DMS 273 (cell line): ENCODE data around the gene PRCC.
A peak's percentile ranks its signal among the peaks of the same experiment; 100 is the strongest.

Source experiments
- DNase-seq: peaks from one replicate; lab custom pipeline; 2025; ENCODE audit not compliant: unreplicated experiment; lab: John Stamatoyannopoulos, UW

PRCC gene, protein sequence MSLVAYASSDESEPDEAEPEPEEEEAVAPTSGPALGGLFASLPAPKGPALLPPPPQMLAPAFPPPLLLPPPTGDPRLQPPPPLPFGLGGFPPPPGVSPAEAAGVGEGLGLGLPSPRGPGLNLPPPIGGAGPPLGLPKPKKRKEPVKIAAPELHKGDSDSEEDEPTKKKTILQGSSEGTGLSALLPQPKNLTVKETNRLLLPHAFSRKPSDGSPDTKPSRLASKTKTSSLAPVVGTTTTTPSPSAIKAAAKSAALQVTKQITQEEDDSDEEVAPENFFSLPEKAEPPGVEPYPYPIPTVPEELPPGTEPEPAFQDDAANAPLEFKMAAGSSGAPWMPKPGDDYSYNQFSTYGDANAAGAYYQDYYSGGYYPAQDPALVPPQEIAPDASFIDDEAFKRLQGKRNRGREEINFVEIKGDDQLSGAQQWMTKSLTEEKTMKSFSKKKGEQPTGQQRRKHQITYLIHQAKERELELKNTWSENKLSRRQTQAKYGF

DNA sequence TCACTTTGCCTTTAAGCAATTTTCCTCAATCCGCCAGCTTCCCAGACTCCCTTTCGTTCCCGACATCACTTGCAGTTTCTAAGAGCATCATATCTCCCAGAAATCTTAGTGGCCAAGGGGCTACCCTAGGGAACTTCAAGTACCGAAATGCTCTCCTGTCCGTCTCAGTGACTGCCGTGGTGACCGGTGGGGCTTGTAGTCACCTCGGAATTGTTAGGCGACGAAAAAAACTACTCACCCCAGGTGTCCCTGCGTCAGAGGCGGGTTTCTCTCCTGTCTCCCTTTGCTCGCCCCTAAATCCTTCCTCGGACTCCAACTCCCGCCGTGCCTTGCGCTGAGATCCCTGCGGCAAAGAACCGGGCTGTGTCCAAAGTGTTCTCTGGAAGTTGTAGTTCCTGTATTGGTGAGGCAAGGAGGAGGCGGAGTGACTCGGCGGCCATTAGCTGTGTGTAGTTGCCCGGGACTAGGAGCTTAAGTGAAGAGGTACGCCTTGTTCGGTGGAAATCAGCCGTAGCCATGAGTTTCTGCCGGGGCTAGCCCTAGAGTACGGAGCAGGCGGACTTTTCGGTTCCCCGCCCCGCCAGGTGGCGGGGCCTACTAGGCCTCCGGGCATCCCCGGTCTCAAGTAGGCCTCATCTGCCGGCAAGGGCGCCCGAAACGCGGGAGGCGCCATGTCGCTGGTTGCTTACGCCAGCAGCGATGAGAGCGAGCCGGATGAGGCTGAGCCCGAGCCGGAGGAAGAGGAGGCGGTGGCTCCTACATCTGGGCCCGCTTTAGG lies at the start of gene PRCC:
Gene PRCC (plus strand): TSS at position 435 of the 778 bp plus-strand sequence. CDS start 237 bp downstream, at position 672.
- peak; percentile 100 for DNase-seq

DNA sequence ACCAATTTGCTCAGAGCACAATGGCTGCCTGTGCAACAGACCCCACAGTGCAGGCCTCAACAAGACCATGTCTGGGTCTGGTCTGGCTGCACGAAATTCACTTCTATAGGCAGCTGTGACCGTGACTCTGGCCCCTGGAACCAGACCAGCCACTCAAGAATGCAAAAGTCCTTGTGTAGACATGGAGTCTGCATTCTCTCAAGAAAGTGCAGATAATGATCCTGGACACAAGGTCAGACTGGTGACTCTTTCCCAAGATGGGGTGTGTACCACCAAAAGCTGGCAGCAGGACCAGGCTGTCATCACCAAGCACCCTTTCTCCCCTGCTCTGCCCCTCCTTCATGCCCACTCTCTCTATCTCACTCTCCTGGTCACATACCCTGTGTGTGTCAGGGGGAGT lies 46.2 kb upstream of the PRCC start:
- no peak for DNase-seq

DNA sequence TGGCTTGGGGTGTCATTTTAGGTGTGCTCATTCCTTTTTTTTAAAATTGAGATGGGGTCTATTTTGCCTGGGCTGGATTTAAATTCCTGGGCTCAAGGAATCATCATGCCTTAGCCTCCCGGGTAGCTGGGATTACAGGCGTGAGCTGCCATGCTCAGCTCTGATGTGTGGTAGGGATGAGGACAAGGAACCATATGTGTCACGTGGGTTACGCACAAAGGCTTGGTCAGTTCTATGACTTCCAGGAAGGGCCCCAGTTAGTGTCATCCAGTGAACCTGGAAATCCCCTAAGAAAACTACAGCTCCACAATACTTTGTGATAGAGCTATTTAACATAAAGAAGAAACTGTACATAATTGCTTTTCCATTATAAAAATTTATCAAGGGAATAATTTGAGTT lies 45.8 kb upstream of the PRCC start:
- DNase-seq, result no peak

DNA sequence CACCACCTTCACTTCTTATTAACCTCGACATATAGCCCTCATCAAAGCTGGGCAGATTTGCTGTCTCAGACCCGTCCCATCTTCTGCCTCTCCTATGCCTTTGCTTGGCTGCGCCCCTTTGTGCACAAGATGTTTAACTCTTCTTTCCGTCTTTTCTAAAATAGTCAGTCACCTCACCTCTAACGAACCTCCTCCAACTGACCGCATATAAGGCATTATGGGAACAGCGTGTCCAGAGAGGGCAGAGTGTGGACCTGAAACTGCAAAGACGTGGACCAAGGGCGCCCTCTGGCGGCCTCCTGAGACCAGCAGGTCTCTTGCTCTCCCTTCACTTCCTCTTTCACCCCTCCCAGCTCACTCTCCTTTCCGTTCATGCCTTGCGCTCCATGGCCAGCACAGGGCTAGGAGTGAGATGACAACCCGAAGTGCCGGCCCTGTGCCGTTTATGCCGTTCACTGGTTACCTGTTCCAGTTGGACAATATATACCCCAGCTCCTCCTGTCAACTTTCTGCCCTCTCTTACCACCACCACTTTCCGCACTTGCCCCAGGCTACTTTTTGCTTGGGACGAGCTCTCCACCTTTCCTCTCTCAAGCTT lies 41.6 kb upstream of the PRCC start:
- DNase-seq, result peak; percentile 93

DNA sequence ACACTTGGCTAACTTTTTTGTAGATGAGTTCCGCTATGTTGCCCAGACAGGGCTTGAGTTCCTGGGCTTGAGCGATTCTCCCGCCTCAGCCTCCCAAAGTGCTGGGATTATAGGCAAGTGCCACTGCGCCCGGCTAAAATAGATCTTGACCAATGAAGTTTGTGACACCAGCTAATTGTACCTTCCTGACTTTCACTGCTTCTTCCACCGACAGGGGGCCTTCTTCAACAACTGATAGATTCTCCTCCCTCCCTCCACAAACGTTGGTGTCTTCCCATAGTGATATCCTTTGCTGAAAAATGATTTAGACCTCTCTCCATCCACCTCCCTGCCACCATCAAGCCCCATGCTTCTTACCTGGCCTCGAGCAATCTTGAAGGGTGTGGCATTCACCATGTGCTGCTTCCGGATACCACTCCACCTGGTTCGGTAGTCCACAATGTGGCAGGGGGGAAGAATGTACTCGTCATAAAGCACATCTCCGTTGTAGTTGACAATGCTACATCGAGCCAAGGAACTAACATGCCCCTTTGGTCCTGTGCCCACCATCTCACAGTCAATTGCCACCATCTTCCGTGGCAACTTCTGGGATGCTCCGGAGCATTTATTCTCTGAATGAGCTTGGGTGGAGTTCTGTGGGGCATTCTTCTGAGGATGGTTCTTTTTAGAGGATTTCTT lies 40.6 kb upstream of the PRCC start:
- peak; percentile 89 for DNase-seq

DNA sequence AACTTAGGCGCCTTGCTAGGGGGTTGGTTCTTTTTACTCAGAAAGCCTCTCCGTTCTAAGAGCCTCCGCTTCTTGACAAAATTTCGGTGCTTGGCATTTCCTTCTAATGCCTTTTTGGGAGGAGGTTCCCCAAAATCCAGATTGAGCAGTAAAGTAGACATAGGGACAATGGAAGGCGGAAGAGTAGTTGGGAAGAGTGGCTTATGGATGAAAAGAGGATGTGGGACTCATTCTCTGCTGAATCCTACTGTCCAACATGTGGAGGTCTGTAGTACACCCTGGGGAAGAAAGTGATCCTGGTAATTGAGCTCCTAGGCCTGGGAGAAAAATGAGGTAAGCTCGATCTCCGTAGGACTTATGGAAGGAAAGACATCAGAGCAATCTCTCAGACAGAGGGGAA lies 39.8 kb upstream of the PRCC start:
- no peak for DNase-seq

DNA sequence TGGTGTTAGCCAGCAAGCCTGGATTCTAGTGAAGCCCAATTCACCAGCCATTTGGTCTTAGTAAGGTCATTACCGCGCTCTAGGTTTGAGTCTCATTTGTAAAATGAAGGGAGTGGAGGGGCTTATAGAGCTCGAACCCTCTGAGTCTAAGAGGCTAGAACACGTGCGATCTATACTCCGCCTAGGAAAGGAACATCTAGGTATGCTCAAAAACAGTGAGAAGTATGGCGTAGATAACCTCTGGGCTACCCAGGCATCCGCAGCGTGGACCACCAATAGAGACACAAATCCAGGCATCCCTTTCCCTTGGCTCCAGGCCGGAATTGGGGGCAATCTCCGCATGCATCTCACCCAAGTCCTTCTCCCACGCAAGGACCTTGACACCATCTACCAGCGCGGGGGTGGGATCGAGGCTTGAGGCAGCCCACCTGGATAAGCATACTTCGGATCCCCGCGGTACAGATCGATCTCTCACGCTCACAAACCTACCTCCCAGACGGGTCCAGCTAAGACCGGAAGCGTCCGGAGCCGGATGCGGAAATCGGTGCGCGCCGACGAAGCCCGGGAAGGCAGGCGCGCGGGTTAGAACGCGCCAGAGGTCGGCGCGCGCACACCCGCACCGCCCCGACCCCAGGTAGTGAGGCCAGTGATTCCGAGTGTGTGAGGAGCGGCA lies 39.3 kb upstream of the PRCC start, which contains the start of gene METTL25B:
Gene METTL25B (plus strand): TSS at position 544 of the 673 bp plus-strand sequence. CDS start 636 bp downstream, outside the sequence.
- peak; percentile 97 for DNase-seq

DNA sequence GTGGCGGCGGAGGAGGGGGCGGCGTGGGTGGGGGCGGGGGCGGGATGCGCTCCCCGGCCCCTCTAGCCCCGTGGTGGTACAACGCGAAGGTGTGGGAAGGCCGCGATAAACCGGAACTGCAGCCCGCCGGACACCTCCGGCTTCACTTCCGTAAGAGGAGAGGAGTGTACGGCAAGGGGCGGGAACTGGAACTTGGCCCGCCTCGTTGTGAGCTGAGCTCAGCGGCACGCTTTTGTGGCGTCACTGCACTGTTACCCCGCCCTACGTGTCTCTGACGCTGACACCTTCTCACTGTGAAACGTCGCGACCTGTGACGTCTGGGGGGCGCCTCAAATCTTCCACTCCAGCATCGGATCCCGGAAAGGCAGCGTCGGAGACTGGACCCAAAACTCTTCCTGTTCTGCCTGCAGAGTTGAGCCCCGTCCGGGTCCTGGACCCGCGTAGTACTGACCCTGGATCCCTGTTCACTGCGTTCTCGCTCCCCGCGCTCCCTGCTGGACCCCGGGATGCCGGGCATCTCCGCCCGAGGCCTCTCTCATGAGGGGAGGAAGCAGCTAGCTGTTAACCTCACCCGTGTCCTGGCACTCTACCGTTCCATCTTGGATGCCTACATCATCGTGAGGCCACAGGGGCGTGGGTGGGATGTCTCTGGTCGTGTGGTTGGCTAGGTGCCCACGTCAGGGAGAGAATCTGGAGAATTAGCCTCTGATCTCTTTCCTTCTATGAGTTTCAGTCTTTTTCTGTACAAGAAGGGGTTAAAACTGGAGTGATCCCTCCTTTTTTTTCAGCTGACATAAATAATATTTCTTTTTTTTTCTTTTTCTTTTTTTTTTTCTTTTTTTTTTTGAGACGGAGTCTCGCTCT lies 38.5 kb upstream of the PRCC start, which contains the start of gene ISG20L2:
Gene ISG20L2 (minus strand): TSS at position 168 of the 864 bp plus-strand sequence. CDS start 1,114 bp downstream, outside the sequence.
- DNase-seq, result peak; percentile 99

DNA sequence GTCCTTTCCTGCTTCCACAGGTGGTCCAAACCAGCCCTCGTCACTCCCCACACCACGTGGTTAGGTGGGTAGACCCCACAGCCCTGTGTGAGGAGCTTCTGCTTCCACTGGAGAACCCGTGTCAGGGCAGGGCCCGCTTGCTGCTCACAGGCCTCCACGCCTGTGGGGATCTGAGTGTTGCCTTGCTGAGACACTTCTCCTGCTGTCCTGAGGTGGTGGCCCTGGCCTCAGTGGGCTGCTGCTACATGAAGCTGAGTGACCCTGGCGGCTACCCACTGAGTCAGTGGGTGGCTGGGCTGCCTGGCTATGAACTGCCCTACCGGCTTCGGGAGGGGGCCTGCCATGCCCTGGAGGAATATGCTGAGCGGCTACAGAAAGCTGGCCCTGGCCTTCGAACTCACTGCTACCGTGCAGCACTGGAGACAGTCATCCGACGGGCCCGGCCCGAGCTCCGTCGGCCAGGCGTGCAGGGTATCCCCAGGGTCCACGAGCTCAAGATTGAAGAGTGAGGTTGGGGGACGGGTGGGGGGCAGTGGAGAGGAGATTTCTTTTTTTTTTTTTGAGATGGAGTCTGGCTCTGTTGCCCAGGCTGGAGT lies 33.2 kb upstream of the PRCC start:
- DNase-seq, result no peak

DNA sequence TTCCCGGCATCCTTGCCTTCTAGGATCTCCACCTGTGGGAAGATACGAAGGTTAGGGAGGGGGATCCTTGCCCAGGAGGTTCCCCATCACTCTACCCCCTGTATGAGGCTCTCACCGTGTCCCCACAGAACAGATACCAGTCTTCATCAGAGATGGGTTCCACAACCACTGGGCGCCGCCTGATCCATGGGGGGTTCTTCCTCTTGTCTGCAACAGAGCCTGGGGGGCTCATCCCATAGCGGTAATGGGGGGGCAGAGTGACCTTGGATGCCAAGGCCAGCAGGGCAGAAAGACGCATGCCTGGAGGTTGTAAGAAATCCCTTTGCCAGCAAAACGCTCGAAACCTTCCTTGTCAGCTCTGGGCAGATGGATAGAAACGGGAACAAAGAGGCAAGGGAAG lies 28.9 kb upstream of the PRCC start:
- no peak for DNase-seq

DNA sequence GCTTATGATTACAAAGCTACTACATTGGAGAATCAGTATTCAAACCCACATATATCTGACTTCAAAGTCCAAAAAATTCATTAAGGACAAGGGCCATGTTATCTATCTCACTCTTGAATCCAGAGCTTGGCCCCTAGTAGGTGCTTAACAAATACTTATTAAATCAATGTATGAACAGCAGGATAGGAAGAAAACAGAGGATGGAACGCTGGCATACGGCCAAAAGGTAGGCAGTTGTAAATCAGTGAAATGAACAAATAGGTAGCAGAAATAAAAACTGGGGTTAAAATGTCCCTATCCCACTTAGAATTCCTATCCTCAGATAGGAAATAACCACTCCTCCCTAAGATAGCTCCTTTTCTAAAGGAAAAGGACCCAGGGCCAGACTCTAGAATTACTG lies 28.4 kb upstream of the PRCC start:
- no peak for DNase-seq

DNA sequence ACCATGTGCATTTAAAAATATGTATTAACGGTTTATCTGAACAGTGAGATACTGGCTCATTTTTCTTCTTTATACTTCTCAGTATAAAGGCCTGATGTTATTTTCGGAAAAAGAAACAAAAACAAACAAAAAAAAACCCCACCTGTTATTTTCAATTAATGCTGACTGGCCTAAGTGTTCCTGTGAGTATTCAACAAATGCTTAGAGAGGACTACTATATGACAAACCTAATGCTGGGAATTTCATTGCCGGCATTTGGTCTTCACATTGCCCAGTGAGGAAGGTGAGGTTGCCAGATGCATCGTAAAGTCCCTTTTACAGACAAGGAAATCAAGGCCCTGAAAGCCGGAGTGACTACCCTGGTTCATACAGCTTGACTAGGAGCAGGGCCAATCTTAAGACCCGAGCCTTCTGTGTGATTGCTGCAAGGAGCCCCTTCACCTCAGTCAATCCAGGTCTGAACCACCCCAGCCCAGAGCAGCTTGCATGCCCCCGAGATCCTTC lies 27.0 kb upstream of the PRCC start:
- peak; percentile 77 for DNase-seq

DNA sequence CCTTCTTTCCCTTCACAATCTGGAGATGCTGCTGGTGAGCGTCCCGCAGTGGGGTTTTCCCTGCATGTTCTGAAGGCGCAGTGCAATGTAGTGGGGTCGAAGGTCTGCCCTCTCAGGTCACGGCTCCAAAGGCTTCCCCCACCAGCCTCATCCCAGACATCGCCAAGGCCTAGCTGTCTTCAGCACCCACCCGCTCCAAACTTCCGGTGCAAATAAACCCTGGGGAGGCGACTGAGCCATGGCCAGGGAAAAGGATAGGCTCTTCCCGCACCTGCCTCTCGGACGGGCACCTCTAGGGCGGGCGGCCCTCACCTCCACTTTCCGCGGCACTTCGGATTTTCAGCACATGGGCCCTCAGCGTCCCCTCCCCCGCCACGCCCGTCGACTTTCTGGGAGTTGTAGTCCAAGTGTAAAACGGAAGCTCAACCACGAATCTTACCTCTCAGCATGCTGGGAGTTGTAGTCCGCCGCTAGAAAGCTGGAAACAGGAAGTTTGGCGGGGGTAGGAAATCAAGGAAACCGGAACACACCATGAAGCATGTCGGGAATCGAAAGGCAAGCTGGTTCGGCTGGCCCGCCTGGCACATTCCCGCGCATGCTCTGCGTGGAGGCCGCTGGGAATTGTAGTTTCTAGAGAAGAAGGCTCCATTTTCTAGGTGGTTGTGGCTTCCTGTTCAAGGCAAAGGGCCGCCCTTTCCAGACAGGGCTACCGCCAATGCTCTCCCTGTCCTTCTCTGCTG lies 26.4 kb upstream of the PRCC start, which contains the start of gene MRPL24:
Gene MRPL24 (minus strand): TSS at position 348 of the 740 bp plus-strand sequence. CDS start 2,384 bp downstream, outside the sequence.
- DNase-seq, result peak; percentile 100

DNA sequence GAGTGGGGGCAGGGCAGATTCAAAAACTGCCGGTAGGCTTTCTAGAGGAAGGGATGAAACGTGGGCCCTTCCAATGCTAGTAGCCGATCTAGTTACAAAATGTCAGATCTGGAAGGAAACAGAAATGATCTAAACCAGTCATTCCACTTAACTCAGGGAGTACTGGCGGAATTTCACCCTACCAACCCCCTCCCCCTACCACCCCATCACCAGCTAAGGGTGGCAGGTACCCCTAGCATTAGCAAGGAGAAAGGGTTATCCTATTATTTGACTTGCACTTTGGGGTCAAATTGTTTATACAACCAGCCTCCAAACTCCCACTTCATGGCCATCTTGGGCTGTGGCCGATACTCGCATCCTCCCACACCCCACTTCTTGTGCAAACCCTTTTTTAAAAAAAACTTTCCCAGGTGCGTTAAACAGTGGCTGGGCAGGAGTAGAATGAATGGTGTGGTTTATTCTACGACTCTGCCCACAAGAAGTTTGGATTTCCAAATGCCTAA lies 25.8 kb upstream of the PRCC start:
- no peak for DNase-seq

DNA sequence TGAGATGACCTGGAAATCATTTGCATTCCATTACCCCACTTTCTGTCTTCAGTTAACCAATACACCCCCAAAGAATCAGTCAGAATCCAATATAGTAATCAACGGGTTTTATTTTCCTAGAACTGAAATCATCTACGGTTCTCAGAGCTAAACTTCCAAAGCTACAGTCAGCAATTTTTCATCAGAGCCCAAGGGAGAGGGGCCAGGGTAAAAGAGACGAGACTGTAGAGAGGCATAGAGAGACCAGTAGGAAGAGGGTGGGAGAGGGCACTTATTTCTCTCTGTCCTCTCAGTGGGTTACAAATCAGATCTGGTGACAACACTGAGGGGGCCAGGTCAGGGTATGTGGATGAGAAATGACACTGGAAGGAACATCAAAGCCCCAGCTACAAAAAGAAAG lies 25.3 kb upstream of the PRCC start:
- DNase-seq, result no peak

DNA sequence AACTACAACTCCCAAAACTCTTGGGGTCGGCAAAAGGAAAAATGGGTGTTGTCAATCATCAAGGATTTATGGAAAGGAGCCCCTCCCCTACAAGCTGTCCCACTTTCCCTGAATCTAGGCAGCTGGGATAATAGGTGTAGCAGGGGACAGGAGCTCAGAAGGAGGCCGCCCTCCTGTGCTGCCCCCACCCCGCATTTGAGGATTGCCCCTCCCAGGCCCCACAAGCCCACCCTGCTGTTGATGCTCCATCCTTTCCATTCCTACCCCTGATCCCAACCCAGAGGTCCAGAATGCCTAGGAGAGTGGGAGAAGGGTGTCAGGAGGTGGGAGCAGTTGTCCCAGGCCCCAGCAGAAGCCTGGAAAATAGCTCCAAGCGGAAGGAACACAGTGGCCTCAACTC lies 24.5 kb upstream of the PRCC start:
- DNase-seq, result no peak

DNA sequence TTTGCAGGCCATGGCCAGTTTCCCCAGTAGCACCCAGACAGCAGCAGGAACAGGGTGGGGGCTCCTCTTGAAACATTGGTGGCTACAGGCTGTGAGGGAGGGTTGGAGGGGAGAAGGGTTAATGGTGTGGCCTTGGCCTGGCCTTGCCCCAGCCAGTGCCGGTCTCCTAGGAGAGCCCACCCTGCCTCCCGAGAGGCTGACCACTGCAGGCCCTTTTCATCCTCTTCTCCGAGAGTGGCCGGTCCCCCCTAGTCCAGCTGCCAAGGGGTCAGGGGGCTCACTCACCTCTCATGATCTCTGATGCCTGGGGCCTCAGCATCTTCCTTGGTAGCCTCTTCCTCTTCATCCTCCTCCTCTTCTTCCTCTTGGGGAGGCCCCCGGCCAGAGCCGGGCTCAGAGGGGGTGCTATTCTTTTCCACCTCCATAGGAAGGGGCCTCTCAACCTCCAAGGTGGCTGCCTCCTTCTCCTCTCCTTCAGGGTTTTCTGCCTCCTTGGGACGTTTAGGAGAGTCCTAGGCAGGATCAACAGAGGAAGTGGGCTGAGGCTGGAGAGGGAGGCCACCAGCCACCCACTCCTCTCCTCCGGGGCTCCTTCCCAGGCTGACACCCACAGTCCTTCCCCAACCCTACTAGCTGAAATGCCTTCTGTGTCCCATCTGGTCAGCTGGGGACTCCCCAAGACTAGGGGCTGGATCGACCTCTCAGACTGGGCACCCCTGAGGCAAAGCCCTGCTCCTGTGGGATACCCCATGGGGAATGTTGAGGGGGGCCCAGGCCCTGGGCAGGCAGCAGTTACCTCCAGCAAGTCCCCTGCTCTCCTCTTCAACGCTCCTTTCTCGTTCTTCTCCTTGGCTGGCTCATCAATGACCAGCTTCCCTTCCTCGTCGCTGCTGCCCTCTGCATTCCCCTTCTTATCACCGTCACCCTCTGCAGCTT lies 23.7 kb upstream of the PRCC start:
- DNase-seq, result no peak
